Measurements from ENCODE around the gene TPSAB1.

GRCh38 chr16:1209081-1209480 lies 31.4 kb upstream of the TPSAB1 start:
- no peak for TF ChIP-seq CTCF (IDR thresholded peaks at IDR 0.05)
- TF ChIP-seq EP300 (IDR thresholded peaks at IDR 0.05): no peak
- no peak for TF ChIP-seq POLR2A (IDR thresholded peaks at IDR 0.05)

Data from ovary (tissue), 3 donors.